Transverse colon (tissue), 4 donors: ENCODE results near the gene CPNE8. TPM values are rescaled to one million over a fixed set of nuclear protein-coding genes. Genes with fewer than 3 reads are reported as not detected.

Experiments
- DNase-seq: peaks from one replicate; pipeline ENCODE4 v3.0.0-alpha.2; 2019
- H3K27ac ChIP-seq, 4 donors: fragments of 200-600 bp; sonication (generic); 2 replicates each; pipeline ENCODE4 v1.5.1; 2016 to 2018; ENCODE audit warnings: inconsistent platforms in 4 of 4
- H3K27me3 ChIP-seq: fragments of 200-600 bp; sonication (generic); 2 replicates; pipeline ENCODE4 v1.5.1; 2017; ENCODE audit warnings: inconsistent platforms
- H3K36me3 ChIP-seq, 4 donors: fragments of 200-600 bp; sonication (generic); 2 replicates each; pipeline ENCODE4 v1.5.1; 2017 to 2019; ENCODE audit warnings: inconsistent platforms in 4 of 4
- H3K4me1 ChIP-seq, 4 donors: fragments of 200-600 bp; sonication (generic); 2 replicates each; pipeline ENCODE4 v1.5.1; 2017 to 2020; ENCODE audit warnings: inconsistent platforms in 4 of 4
- H3K4me3 ChIP-seq, 4 donors: fragments of 200-600 bp; sonication (generic); 1 replicate in 1 of 4; 2 replicates in 3 of 4; pipeline versions ENCODE4 v1.5.1 to v1.6.1; 2017 to 2019; ENCODE audit warnings: inconsistent platforms in 4 of 4
- H3K9me3 ChIP-seq, 2 donors: fragments of 200-600 bp; sonication (generic); 2 replicates each; pipeline ENCODE4 v1.5.1; 2017 to 2019; ENCODE audit warnings: inconsistent platforms in 2 of 2
- CTCF ChIP-seq, 5 experiments: fragments of 200-600 bp in 3 of 5; fragments of 450-650 bp in 2 of 5; sonication (generic) in 3 of 5; IDR thresholded peaks; 1 replicate in 2 of 5; 2 replicates in 3 of 5; pipeline ENCODE4 v1.5.1; 2016 to 2017; ENCODE audit warnings: antibody characterized with exemption in 5 of 5, inconsistent platforms in 3 of 5, mild to moderate bottlenecking in 2 of 5, moderate library complexity in 1 of 5
- EP300 ChIP-seq: sonication (generic); formaldehyde crosslinking; IDR thresholded peaks from one replicate; pipeline ENCODE4 v1.6.1; 2017; ENCODE audit warnings: antibody characterized with exemption, low read depth
- POLR2A ChIP-seq: fragments of 450-650 bp; IDR thresholded peaks from one replicate; pipeline ENCODE4 v1.6.1; 2016; ENCODE audit warnings: antibody characterized with exemption, mild to moderate bottlenecking, moderate library complexity
- POLR2AphosphoS5 ChIP-seq, 3 donors: sonication (generic); formaldehyde crosslinking; IDR thresholded peaks; one replicate each; pipeline ENCODE4 v1.6.1; 2016; ENCODE audit warnings: antibody characterized with exemption in 3 of 3
- WGBS, 2 donors: methylation state at CpG; one replicate each; pipeline ENCODE4 v1.1.5; 2018; ENCODE audit warnings: low coverage in 1 of 2; 5-methylcytosine and 5-hydroxymethylcytosine counted together
- in situ Hi-C, 4 donors: fragments of 200-750 bp; cut with MboI; loops; one replicate each; pipeline versions ENCODE4 v1.15.0 to v1.15.1; 2017; ENCODE audit warnings: low sequenced_read_pairs in 3 of 4, low pct_ligation_motif_present in 1 of 4, low pct_unique_long_range_greater_than_20kb in 1 of 4
- intact Hi-C: fragments of 100-400 bp; cut with DNase I; formaldehyde crosslinking; loops from one replicate; pipeline ENCODE4 v1.15.1; 2023; ENCODE audit warnings: low total_unique reads
- total RNA-seq, 4 donors: library from RNA; depleted of rRNA; stranded (reverse); fragments of >200 nt; gene quantifications; one replicate each; pipeline ENCODE4 v1.1.0, GENCODE V29; 2016

CPNE8 gene
- total RNA-seq, 4 donors from 2014 or later = 5.4 to 33.3 (median 24.8) TPM

GRCh38 chr12:38638401-38638800 is 267.0 kb downstream of the CPNE8 start:
- intact Hi-C loops (no loop called here), in situ Hi-C loops (loop anchor here in 1 of 4 donors (25.0 kb wide), 1 partner anchor 301 kb away; no protein-coding TSS in a partner anchor)
- Histone ChIP-seq H3K36me3 (no peaks in the 10 kb centered on the region), H3K4me1 (no peaks in the 10 kb centered on the region), H3K27ac (no peak overlapping the region), H3K9me3 (no peaks in the 10 kb centered on the region), H3K4me3 (no peak overlapping the region), H3K27me3 (no peaks in the 10 kb centered on the region)
- no peak for DNase-seq
- 83% methylated on average over 2 of the region's 2 CpGs; no CpG with 5 or more reads in 1 of the 2 donors for WGBS, 2 donors
- TF ChIP-seq EP300 = no peak
- TF ChIP-seq POLR2AphosphoS5 (IDR thresholded peaks at IDR 0.05) = no peak
- no peak for TF ChIP-seq CTCF (IDR thresholded peaks at IDR 0.05)
- TF ChIP-seq POLR2A = no peak

DNA sequence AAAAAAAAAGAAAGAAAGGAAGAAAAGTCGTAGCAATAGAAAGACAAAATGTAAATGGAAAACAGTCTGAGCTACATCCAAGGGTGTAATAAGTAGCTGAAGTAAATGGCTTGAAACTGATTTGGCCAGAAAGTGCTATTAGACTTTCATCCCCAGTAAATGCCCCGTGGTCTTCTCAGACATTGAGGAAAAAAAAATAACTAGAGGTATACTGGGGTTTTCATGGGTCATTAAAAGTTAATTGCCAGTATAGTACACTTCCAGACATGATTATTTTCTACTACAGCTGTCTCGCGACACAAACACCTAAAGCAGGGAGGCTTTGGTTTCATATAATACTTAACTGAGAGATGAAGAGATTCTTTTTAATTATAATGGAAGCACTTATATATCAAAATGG is 271.9 kb downstream of the CPNE8 start:
- Histone ChIP-seq H3K4me1 (no peaks in the 10 kb centered on the region), H3K36me3 (no peaks in the 10 kb centered on the region), H3K4me3 (no peak overlapping the region), H3K9me3 (no peaks in the 10 kb centered on the region), H3K27me3 (no peaks in the 10 kb centered on the region), H3K27ac (no peak overlapping the region)
- no peak for DNase-seq
- intact Hi-C loops = no loop called here
- 69 to 73% methylated on average over 4 of the region's 4 CpGs for WGBS, 2 donors
- TF ChIP-seq CTCF (IDR thresholded peaks at IDR 0.05) = no peak
- TF ChIP-seq POLR2A = no peak
- TF ChIP-seq POLR2AphosphoS5 (IDR thresholded peaks at IDR 0.05) = no peak
- no peak for TF ChIP-seq EP300
- in situ Hi-C loops = loop anchor here in 1 of 4 donors (25.0 kb wide), 1 partner anchor 296 kb away; no protein-coding TSS in a partner anchor

DNA sequence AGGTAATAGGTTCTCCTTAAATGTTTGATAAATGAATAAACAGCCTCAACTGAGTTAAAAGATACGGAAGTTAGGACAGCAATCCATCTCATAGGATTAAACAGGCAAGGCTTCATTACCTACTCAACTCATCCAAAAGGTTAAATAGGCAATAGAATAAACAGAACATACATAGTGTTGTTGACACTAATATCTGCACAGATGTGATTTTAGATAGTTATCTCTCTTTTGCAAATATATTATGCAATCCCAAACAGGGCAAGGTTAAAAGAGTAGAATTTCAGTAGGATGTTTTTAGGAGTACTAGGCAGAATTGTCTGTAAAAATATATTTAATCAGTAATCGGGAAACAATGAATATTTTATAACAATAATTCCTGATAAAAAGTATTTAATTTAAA is 276.3 kb downstream of the CPNE8 start:
- H3K4me3 ChIP-seq = no peak overlapping the region
- H3K9me3 ChIP-seq = no peaks in the 10 kb centered on the region
- no peaks in the 10 kb centered on the region for H3K36me3 ChIP-seq
- intact Hi-C loops = no loop called here
- H3K27ac ChIP-seq = no peak overlapping the region
- TF ChIP-seq POLR2A (no peak), CTCF (IDR thresholded peaks at IDR 0.05) (no peak), EP300 (no peak), POLR2AphosphoS5 (IDR thresholded peaks at IDR 0.05) (no peak)
- in situ Hi-C loops = loop anchor here in 1 of 4 donors (25.0 kb wide), 1 partner anchor 292 kb away; no protein-coding TSS in a partner anchor
- H3K4me1 ChIP-seq = no peaks in the 10 kb centered on the region
- 79 to 88% methylated on average over 2 of the region's 2 CpGs for WGBS, 2 donors
- H3K27me3 ChIP-seq = no peaks in the 10 kb centered on the region
- no peak for DNase-seq

GRCh38 chr12:38628288-38628687 is 277.1 kb downstream of the CPNE8 start:
- intact Hi-C loops = no loop called here
- in situ Hi-C loops = loop anchor here in 1 of 4 donors (25.0 kb wide), 1 partner anchor 291 kb away; no protein-coding TSS in a partner anchor
- H3K27me3 ChIP-seq = no peaks in the 10 kb centered on the region
- TF ChIP-seq CTCF (IDR thresholded peaks at IDR 0.05) = no peak
- no peak for TF ChIP-seq POLR2AphosphoS5 (IDR thresholded peaks at IDR 0.05)
- TF ChIP-seq EP300 = no peak
- TF ChIP-seq POLR2A = no peak
- H3K36me3 ChIP-seq = no peaks in the 10 kb centered on the region
- H3K4me1 ChIP-seq = no peaks in the 10 kb centered on the region
- no peaks in the 10 kb centered on the region for H3K9me3 ChIP-seq
- no peak for DNase-seq
- H3K27ac ChIP-seq = no peak overlapping the region
- H3K4me3 ChIP-seq = no peak overlapping the region
